ENCODE measurements around the gene GRIK4.

DNA sequence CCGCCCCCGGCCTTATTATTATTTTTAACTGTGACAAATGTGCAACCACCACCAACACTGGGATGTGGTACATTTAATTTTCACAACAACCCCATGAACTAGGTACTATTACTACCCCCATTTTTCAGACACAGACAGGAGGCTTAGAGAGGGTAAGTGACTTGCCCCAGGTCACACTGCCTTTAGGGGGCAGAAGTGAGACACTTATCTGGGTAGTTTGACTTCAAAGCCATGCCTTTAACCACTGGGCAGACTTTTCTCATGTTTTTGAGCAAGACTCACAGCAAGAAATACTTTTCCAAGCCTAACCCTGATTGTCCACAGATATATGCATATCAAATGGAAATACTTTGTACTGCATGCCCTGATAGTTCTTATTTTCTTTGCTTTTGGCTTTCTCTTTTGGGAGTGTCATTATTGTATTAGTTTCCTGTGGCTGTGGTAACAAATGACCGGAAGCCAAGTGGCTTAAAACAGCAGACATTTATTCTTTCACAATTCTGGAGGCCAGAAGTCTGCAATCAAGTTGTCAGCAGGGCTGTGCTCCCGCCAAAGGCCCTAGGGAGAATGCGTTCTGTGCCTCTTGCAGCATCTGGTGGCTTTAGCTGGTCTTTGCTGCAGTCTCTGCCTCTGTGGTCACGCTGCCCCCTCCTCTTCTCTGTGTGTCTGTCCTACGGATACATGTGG is 110.8 kb downstream of the GRIK4 start:
- TF ChIP-seq, protein P1, sequence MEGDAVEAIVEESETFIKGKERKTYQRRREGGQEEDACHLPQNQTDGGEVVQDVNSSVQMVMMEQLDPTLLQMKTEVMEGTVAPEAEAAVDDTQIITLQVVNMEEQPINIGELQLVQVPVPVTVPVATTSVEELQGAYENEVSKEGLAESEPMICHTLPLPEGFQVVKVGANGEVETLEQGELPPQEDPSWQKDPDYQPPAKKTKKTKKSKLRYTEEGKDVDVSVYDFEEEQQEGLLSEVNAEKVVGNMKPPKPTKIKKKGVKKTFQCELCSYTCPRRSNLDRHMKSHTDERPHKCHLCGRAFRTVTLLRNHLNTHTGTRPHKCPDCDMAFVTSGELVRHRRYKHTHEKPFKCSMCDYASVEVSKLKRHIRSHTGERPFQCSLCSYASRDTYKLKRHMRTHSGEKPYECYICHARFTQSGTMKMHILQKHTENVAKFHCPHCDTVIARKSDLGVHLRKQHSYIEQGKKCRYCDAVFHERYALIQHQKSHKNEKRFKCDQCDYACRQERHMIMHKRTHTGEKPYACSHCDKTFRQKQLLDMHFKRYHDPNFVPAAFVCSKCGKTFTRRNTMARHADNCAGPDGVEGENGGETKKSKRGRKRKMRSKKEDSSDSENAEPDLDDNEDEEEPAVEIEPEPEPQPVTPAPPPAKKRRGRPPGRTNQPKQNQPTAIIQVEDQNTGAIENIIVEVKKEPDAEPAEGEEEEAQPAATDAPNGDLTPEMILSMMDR (IDR thresholded peaks at IDR 0.05): no peak
- TF ChIP-seq POLR2AphosphoS5 (IDR thresholded peaks at IDR 0.05) (no peak), POLR2A (IDR thresholded peaks at IDR 0.05) (no peak), EP300 (IDR thresholded peaks at IDR 0.05) (no peak)
